B cell (primary cell): ENCODE data around the gene KMT2C. TPM values are rescaled to one million over a fixed set of nuclear protein-coding genes. Genes with fewer than 3 reads are reported as not detected.
"Not testable (repeated sequence)": the region's sequence is repeated elsewhere in the genome, so short reads cannot be mapped to it uniquely, and the experiment has no call there.

ENCODE experiments used
- ATAC-seq: fragments of 200-7000 bp; cut with Tn5 transposase; one replicate; pipeline ENCODE4 v1.10.0; 2021; ENCODE audit warnings: low read depth, mild to moderate bottlenecking, moderate number of reproducible peaks, moderate library complexity
- CTCF ChIA-PET: fragments of 350-600 bp; sonication (Branson Sonifier 250); formaldehyde crosslinking; loops from one replicate; lab custom pipeline; 2021; ENCODE audit warnings: antibody characterized with exemption, inconsistent platforms; lab: Charles Lee
- POLR2A ChIA-PET: fragments of 350-600 bp; sonication (Branson Sonifier 250); formaldehyde crosslinking; loops from one replicate; lab custom pipeline; 2021; ENCODE audit warnings: antibody characterized with exemption; lab: Charles Lee
- DNase-seq: peaks from one replicate; pipeline ENCODE4 v3.0.0; 2013
- H2AFZ ChIP-seq: 2 replicates; pipeline ENCODE4 v1.6.1; 2012; ENCODE audit warnings: mild to moderate bottlenecking, low read depth, low read length; ENCODE audit not compliant: insufficient read depth, poor library complexity, severe bottlenecking
- H3K27ac ChIP-seq, 2 donors: 1 replicate in 1 of 2; 2 replicates in 1 of 2; pipeline ENCODE4 v1.5.1; 2012 to 2013; ENCODE audit warnings: low read length in 2 of 2, mild to moderate bottlenecking in 2 of 2, moderate library complexity in 1 of 2
- H3K27me3 ChIP-seq, 4 experiments: fragments of 200-600 bp in 1 of 4; sonication (generic) in 1 of 4; replicated peaks in 1 of 4; 1 replicate in 2 of 4; 2 replicates in 2 of 4; pipeline versions ENCODE4 v1.6.1 to v1.7.0; 2013 to 2016; ENCODE audit warnings: low read length in 3 of 4, mild to moderate bottlenecking in 2 of 4, mixed read lengths in 1 of 4, moderate library complexity in 1 of 4; ENCODE audit not compliant: insufficient read depth in 4 of 4, control insufficient read depth in 3 of 4; ENCODE audit errors: control extremely low read depth in 1 of 4
- H3K36me3 ChIP-seq, 2 experiments: replicated peaks in 1 of 2; 1 replicate in 1 of 2; 2 replicates in 1 of 2; pipeline versions ENCODE4 v1.6.1 to v1.7.1; 2013; ENCODE audit warnings: low read length in 1 of 2; ENCODE audit not compliant: insufficient read depth in 2 of 2, control insufficient read depth in 1 of 2; ENCODE audit errors: control extremely low read depth in 1 of 2, extremely low read depth in 1 of 2
- H3K4me1 ChIP-seq, 2 donors: fragments of 200-600 bp in 1 of 2; sonication (generic) in 1 of 2; 1 replicate in 1 of 2; 2 replicates in 1 of 2; pipeline versions ENCODE4 v1.5.1 to v1.6.1; 2013 to 2017; ENCODE audit warnings: low read length in 2 of 2; ENCODE audit not compliant: control insufficient read depth in 2 of 2, insufficient read depth in 2 of 2
- H3K4me2 ChIP-seq: replicated peaks from 2 replicates; pipeline ENCODE3; 2012; ENCODE audit warnings: mild to moderate bottlenecking, low read depth, low read length; ENCODE audit not compliant: poor library complexity, severe bottlenecking
- H3K4me3 ChIP-seq, 5 experiments: fragments of 200-600 bp in 1 of 5; sonication (generic) in 1 of 5; 1 replicate in 3 of 5; 2 replicates in 2 of 5; pipeline versions ENCODE4 v1.5.1 to v1.7.0; 2011 to 2016; ENCODE audit warnings: low read length in 4 of 5, mild to moderate bottlenecking in 4 of 5, low read depth in 2 of 5, control low read depth in 1 of 5, moderate library complexity in 1 of 5; ENCODE audit not compliant: insufficient read depth in 1 of 5; ENCODE audit errors: control extremely low read depth in 1 of 5, extremely low read depth in 1 of 5
- H3K79me2 ChIP-seq: fragments of 200-600 bp; sonication (generic); one replicate; pipeline ENCODE4 v1.6.0; 2016; ENCODE audit warnings: low read length; ENCODE audit not compliant: control insufficient read depth, insufficient read depth
- H3K9ac ChIP-seq: fragments of 200-600 bp; sonication (generic); 2 replicates; pipeline ENCODE4 v1.6.1; 2017; ENCODE audit warnings: mild to moderate bottlenecking, low read length, moderate library complexity
- H3K9me3 ChIP-seq, 3 donors: one replicate each; pipeline versions ENCODE4 v1.6.1 to v1.7.1; 2013; ENCODE audit warnings: low read length in 2 of 3; ENCODE audit not compliant: control insufficient read depth in 2 of 3, insufficient read depth in 1 of 3; ENCODE audit errors: control extremely low read depth in 1 of 3
- H4K20me1 ChIP-seq: 2 replicates; pipeline ENCODE4 v1.6.0; 2012; ENCODE audit warnings: mild to moderate bottlenecking, low read length; ENCODE audit not compliant: insufficient read depth, control insufficient read depth, poor library complexity, severe bottlenecking
- H3K27ac Mint-ChIP-seq: one replicate; pipeline ENCODE4 v1.8.0; 2021; ENCODE audit warnings: mixed read lengths
- H3K27me3 Mint-ChIP-seq: one replicate; pipeline ENCODE4 v1.8.0; 2021; ENCODE audit warnings: mixed read lengths
- H3K4me1 Mint-ChIP-seq: one replicate; pipeline ENCODE4 v1.8.0; 2021; ENCODE audit warnings: mixed read lengths
- H3K4me3 Mint-ChIP-seq: one replicate; pipeline ENCODE4 v1.8.0; 2021; ENCODE audit warnings: mixed read lengths
- H3K9me3 Mint-ChIP-seq: one replicate; pipeline ENCODE4 v1.8.0; 2022; ENCODE audit warnings: mixed read lengths; ENCODE audit not compliant: insufficient read depth
- EZH2 ChIP-seq: IDR thresholded peaks from 2 replicates; pipeline ENCODE4 v1.6.1; 2012; ENCODE audit warnings: borderline replicate concordance, low read depth, mild to moderate bottlenecking, moderate library complexity, low read length; ENCODE audit not compliant: insufficient read depth, poor library complexity, severe bottlenecking
- WGBS: methylation state at CpG from one replicate; pipeline ENCODE4 v1.1.5; 2013; ENCODE audit warnings: missing lambda C conversion rate; ENCODE audit not compliant: insufficient coverage; 5-methylcytosine and 5-hydroxymethylcytosine counted together
- intact Hi-C: fragments of 100-400 bp; cut with micrococcal nuclease; formaldehyde crosslinking; loops from one replicate; pipeline ENCODE4 v1.10.0; 2022
- polyA plus RNA-seq: library from polyadenylated mRNA; depleted of rRNA; stranded (reverse); fragments of >200 nt; gene quantifications from 2 replicates; pipeline ENCODE4 v1.2.3, GENCODE V29; 2012
- total RNA-seq, 2 donors: library from RNA; stranded (reverse); fragments of 120-200 nt in 1 of 2; gene quantifications; 1 replicate in 1 of 2; 2 replicates in 1 of 2; pipeline versions ENCODE4 v1.2.3 to v1.2.4, GENCODE V29; 2013 to 2022
- TF ChIP-seq, protein P1 (sequence below): fragments of 200-600 bp; IDR thresholded peaks from one replicate; pipeline ENCODE4 v1.8.0; 2022; ENCODE audit warnings: antibody characterized with exemption, mild to moderate bottlenecking

Gene KMT2C
- total and polyA plus RNA-seq, 2 donors (not counting 1 experiment from before 2014, with no cell fraction given): 14.9 to 171 TPM

GRCh38 chr7:152399344-152399743 is 36.5 kb downstream of the KMT2C start:
- DNase-seq (no peak), ATAC-seq (no peak)
- Histone ChIP-seq H3K9ac (no peak overlapping the region), H3K9me3 (peaks cover 0 to 3% (median 2%) of the 10 kb centered on the region in 3 donors), H3K4me3 (no peak overlapping the region), H2AFZ (no peak overlapping the region), H3K79me2 (peaks cover 97% of the 10 kb centered on the region), H4K20me1 (peaks cover 71% of the 10 kb centered on the region), H3K27ac (no peak overlapping the region), H3K4me2 (no peak overlapping the region), H3K4me1 (peaks cover 2 to 4% of the 10 kb centered on the region in 2 donors), H3K27me3 (no peaks in the 10 kb centered on the region), H3K36me3 (no peaks in the 10 kb centered on the region)
- intact Hi-C loops: no loop called here
- peaks cover 2% of the 10 kb centered on the region for H3K9me3 Mint-ChIP-seq
- CTCF ChIA-PET: no interaction called here
- TF ChIP-seq, protein P1, sequence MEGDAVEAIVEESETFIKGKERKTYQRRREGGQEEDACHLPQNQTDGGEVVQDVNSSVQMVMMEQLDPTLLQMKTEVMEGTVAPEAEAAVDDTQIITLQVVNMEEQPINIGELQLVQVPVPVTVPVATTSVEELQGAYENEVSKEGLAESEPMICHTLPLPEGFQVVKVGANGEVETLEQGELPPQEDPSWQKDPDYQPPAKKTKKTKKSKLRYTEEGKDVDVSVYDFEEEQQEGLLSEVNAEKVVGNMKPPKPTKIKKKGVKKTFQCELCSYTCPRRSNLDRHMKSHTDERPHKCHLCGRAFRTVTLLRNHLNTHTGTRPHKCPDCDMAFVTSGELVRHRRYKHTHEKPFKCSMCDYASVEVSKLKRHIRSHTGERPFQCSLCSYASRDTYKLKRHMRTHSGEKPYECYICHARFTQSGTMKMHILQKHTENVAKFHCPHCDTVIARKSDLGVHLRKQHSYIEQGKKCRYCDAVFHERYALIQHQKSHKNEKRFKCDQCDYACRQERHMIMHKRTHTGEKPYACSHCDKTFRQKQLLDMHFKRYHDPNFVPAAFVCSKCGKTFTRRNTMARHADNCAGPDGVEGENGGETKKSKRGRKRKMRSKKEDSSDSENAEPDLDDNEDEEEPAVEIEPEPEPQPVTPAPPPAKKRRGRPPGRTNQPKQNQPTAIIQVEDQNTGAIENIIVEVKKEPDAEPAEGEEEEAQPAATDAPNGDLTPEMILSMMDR: no peak
- TF ChIP-seq EZH2: no peak
- no peak overlapping the region for H3K4me3 Mint-ChIP-seq
- peaks cover 41% of the 10 kb centered on the region for H3K4me1 Mint-ChIP-seq
- POLR2A ChIA-PET: no interaction called here
- H3K27me3 Mint-ChIP-seq: no peaks in the 10 kb centered on the region
- no peak overlapping the region for H3K27ac Mint-ChIP-seq

DNA sequence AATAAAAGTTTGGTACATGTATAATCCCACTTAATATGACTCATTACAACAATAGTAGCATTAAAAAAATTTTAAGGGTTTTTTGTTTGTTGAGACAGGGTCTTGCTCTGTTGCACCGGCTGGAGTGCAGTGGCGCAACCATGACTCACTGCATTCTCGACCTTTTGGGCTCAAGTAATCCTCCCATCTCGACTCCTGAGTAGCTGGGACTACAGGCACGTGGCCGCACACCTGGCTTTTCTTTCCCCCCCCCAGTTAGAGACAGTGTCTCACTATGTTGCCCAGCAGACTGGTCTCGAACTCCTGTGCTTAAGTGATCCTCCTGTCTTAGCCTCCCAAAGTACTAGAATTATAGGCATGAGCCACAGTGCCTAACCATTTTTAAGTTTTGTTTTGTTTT is 40.7 kb downstream of the KMT2C start:
- Histone ChIP-seq H2AFZ (no peak overlapping the region), H3K79me2 (peaks cover 99% of the 10 kb centered on the region), H3K36me3 (no peaks in the 10 kb centered on the region), H3K9ac (no peak overlapping the region), H3K4me3 (no peak overlapping the region), H3K27me3 (no peaks in the 10 kb centered on the region), H4K20me1 (peaks cover 71% of the 10 kb centered on the region), H3K4me1 (peaks cover 2 to 14% of the 10 kb centered on the region in 2 donors), H3K4me2 (no peak overlapping the region), H3K27ac (no peak overlapping the region), H3K9me3 (no peaks in the 10 kb centered on the region)
- intact Hi-C loops: no loop called here
- WGBS: 91% methylated on average over 4 of the region's 7 CpGs
- ChIA-PET POLR2A (no interaction called here), CTCF (no interaction called here)
- Mint-ChIP-seq H3K27me3 (no peaks in the 10 kb centered on the region), H3K27ac (no peak overlapping the region), H3K4me1 (peaks cover 63% of the 10 kb centered on the region), H3K9me3 (no peaks in the 10 kb centered on the region), H3K4me3 (no peak overlapping the region)
- TF ChIP-seq EZH2: no peak
- TF ChIP-seq, protein P1: no peak
- ATAC-seq: no peak
- DNase-seq: no peak

GRCh38 chr7:152394214-152394613 is 41.6 kb downstream of the KMT2C start:
- intact Hi-C loops, H3K4me3 Mint-ChIP-seq, H3K9me3 ChIP-seq, H3K27me3 ChIP-seq, H3K9ac ChIP-seq, H3K36me3 ChIP-seq, H3K27me3 Mint-ChIP-seq, H3K27ac ChIP-seq, CTCF ChIA-PET, DNase-seq, H3K4me3 ChIP-seq, H2AFZ ChIP-seq, H3K27ac Mint-ChIP-seq, H3K9me3 Mint-ChIP-seq, POLR2A ChIA-PET, ATAC-seq, H3K4me2 ChIP-seq: not testable (repeated sequence)
- H3K79me2 ChIP-seq: peaks cover 98% of the 10 kb centered on the region
- 84% methylated on average over 3 of the region's 3 CpGs for WGBS
- peaks cover 2 to 14% of the 10 kb centered on the region in 2 donors for H3K4me1 ChIP-seq
- peaks cover 72% of the 10 kb centered on the region for H4K20me1 ChIP-seq
- peaks cover 64% of the 10 kb centered on the region for H3K4me1 Mint-ChIP-seq
